Astrocyte of the hippocampus (primary cell): ENCODE results near the gene ADPRHL1.
"Not testable (repeated sequence)": the region's sequence is repeated elsewhere in the genome, so short reads cannot be mapped to it uniquely, and the experiment has no call there.

Experiments used
- DNase-seq: peaks from one replicate; pipeline ENCODE4 v3.0.0; 2011; ENCODE audit warnings: low read depth, low spot score

Gene ADPRHL1

GRCh38 chr13:113403255-113404104, 49.8 kb downstream of the ADPRHL1 start:
- DNase-seq = no peak

- DNase-seq = no peak
Measured at GRCh38 chr13:113402471-113403254, 50.6 kb downstream of the ADPRHL1 start.

- DNase-seq = no peak
Measured at GRCh38 chr13:113401452-113402415, 51.6 kb downstream of the ADPRHL1 start.

GRCh38 chr13:113400621-113401451, 52.5 kb downstream of the ADPRHL1 start:
- no peak for DNase-seq

GRCh38 chr13:113399755-113400149, 53.5 kb downstream of the ADPRHL1 start:
- DNase-seq = peak; percentile 67

GRCh38 chr13:113398963-113399754, 54.1 kb downstream of the ADPRHL1 start:
- peak; percentile 93 for DNase-seq

GRCh38 chr13:113397608-113398425, 55.5 kb downstream of the ADPRHL1 start:
- DNase-seq = no peak

- no peak for DNase-seq
Measured at GRCh38 chr13:113394339-113394640, 59.0 kb downstream of the ADPRHL1 start.

- DNase-seq = peak; percentile 92
Measured at GRCh38 chr13:113393563-113394338, 59.5 kb downstream of the ADPRHL1 start.

- no peak for DNase-seq
Measured at GRCh38 chr13:113393226-113393562, 60.1 kb downstream of the ADPRHL1 start.

GRCh38 chr13:113390874-113391497, 62.3 kb downstream of the ADPRHL1 start:
- no peak for DNase-seq

- DNase-seq = not testable (repeated sequence)
Measured at GRCh38 chr13:113389586-113389985, 63.7 kb downstream of the ADPRHL1 start.

GRCh38 chr13:113387396-113387795, 65.9 kb downstream of the ADPRHL1 start:
- no peak for DNase-seq

GRCh38 chr13:113383089-113383488, 70.2 kb downstream of the ADPRHL1 start:
- no peak for DNase-seq

- not testable (repeated sequence) for DNase-seq
Measured at GRCh38 chr13:113382542-113382941, 70.7 kb downstream of the ADPRHL1 start.

- no peak for DNase-seq
Measured at GRCh38 chr13:113378825-113379224, 74.5 kb downstream of the ADPRHL1 start.

GRCh38 chr13:113374511-113375175, 78.6 kb downstream of the ADPRHL1 start:
- no peak for DNase-seq
